GM19455 (cell line): Measurements from ENCODE around the gene CDC45.
"Not testable (repeated sequence)": the region's sequence is repeated elsewhere in the genome, so short reads cannot be mapped to it uniquely, and the experiment has no call there.

ENCODE experiments used
- ATAC-seq: cut with Tn5 transposase; IDR thresholded peaks from one replicate; pipeline ENCODE4 v1.9.1; 2021; ENCODE audit not compliant: unreplicated experiment

Gene CDC45

DNA sequence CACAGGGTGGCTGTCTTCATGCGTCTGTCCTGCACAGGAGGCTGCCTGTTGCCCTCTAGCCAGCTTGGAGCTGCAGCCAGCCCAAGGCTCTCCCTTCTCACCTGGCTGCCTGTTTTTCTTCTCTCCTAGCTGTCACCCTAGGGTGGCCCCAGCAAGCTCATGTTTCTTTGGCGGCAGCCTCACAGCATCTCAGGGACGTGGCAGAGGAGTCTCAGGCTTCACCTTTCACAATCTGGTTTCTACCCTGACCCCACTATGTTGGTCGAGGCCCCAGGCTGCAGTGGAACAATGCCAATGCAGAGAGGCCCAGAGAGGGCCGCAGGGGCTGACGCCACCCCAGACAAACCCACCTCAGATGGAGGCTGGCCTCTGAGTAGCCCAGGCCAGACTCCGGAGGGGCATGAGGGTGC is 47.0 kb downstream of the CDC45 start:
- no peak for ATAC-seq

DNA sequence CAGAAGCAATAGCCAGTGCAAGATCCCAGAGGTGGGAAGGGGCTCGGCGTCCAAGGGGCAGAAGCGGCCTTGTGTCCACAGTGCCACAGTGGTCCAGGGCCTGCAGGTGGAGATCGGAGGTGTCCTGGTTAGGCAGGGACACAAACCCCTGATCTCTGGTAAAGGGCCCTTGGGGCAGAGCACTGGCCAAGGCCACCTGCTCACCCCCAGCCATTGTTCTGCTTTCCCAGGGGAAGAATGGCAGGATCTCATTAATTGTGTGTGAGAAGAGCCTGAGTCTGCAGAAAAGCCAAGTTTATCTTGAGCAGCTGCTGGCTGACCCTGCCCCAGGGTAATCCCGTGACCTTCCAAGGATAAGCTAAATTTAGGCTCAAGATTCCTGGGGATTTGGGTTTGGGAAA is 47.6 kb downstream of the CDC45 start:
- ATAC-seq = no peak

DNA sequence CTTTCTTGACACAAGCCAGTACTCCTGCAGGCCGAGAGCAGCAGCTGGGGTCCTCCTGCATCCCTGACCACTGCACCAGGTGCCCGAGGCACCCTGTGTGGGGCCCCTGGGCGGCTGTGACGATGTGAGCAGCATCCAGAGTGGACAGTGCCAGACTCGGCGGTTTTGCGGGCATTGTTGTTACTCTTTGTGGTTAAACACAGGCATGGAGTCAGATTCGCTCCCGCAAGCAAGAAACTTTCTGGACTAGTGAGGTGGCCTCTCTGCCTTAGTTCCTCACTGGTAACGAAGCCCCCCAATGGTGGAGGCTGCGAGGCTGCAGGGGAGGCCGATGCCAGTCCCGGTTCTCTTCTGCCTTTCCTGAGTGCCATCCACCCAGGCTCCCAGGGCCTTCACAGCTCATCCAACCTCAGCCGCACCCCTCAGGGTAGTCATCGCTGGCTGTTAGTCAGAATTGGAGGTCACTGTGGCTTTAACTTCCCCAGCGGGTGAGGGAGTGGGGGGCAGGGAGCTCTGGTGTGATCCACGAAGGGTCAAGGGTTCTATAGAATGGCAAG is 48.2 kb downstream of the CDC45 start:
- no peak for ATAC-seq

DNA sequence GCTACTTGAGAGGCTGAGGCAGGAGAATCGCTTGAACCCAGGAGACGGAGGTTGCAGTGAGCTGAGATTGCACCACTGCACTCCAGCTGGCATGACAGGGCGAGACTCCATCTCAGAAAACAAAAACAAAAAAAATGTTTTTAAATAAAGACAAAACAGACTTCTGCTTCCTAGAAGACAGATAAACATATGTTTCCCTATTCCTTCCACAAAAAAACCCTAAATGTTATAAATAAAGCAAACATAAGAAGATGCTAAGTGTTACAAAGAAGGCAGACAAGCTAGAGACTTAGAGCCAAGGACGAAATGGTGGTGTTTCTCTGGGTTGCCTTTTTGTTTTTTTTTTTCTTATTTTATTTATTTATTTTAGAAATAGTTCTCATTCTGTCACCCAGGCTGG is 50.1 kb downstream of the CDC45 start:
- ATAC-seq = no peak

DNA sequence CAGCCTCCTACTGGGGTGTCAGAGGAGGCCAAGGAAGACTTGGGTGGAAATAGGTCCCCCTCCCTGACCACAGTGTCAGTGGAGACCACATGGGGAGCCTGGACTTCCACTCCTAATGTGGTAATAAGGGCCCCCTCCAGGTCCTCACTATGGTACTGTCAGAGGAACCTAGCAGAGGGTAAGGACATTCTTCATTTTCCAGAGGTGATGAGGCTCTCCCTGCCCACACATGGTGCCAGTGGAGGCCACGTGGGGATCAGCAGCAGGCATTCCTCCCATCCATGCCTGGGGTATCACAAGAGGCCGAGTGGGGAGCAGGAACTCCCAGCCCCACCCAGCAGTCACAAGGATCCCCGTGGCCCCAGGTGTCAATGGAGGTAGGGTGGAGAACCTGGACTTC is 51.0 kb downstream of the CDC45 start:
- ATAC-seq = no peak

DNA sequence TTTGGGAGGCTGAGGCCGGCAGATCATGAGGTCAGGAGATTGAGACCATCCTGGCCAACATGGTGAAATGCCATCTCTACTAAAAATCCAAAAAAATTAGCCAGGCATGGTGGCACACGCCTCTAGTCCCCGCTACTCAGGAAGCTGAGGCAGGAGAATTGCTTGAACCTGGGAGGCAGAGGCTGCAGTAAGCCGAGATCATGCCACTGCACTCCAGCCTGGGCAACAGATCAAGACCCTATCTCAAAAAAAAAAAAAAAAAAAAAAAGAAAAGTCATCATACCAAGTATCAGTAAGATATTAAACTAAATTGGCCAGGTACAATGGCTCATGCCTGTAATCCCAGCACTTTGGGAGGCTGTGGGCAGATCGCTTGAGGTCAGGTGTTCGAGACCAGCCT is 51.6 kb downstream of the CDC45 start:
- ATAC-seq = not testable (repeated sequence)

DNA sequence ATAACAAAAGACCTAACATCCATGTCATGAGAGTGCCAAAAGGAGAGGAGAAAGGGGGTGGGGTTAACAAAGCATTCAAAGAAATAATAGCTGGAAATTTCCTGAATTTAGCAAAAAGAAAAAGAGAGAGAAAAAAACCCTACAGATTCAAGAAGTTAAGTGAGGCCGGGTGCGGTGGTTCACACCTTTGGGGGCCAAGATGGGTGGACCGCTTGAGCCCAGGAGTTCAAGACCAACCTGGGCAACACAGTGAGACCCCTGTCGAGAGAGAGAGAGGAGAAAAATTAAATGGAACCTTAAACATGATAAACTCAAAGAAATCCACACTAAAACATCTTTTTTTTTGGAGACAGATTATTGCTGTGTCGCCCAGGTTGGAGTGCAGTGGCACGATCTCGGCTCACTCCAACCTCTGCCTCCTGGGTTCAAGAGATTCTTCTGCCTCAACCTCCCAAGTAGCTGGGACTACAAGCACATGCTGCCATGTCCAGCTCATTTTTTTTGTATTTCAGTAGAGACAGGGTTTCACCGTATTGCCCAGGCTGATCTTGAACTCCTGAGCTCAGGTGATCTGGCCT is 53.4 kb downstream of the CDC45 start:
- ATAC-seq = no peak

DNA sequence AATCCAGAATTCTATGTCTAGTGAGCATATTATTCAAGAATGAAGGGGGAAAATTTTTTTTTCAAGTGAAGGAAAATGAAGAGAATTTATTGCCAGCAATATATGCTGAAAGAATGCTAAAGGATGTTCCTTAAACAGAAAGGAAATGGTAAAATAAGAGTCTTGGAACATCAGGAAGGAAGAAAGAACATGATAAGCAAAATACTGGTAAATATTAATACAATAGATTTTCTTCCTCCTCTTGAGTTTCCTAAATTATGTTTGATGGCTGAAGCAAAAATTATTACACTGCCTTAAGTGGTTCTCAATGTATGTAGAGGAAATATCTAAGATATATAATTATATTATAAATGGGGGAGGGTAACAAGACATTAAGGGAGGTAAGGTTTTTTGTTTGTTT is 54.1 kb downstream of the CDC45 start:
- ATAC-seq = no peak

DNA sequence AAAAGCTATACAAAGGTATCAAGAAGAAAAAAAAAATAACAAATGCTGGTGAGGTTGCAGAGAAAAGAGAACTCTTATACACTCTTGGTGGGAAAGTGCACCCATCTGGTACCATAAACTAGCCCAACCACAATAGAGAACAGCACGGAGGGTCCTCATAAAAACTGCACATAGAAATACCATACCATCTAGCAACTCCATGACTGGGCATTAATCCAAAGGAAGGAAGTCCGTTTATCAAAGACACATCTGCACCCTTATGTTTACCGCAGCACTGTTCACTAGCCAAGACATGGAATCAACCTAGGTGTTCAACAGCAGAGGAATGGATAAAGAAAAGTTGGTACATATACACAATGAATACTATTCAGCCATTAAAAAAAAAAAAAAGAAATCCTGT is 55.3 kb downstream of the CDC45 start:
- ATAC-seq = no peak

DNA sequence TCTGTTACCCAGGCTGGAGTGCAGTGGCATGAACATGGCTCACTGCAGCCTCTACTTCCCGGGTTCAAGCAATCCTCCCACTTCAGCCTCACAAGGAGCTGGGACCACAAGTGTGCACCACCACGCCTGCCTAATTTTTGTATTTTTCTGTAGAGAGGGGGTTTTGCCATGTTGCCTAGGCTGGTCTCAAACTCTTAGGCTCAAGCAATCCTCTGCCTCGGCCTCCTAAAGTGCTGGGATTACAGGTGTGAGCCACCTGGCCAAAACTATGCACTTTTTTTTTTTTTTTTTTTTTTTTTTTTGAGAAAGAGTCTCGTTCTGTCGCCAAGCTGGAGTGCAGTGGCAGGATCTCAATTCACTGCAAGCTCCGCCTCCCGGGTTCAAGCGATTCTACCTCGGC is 56.8 kb downstream of the CDC45 start:
- ATAC-seq = no peak

DNA sequence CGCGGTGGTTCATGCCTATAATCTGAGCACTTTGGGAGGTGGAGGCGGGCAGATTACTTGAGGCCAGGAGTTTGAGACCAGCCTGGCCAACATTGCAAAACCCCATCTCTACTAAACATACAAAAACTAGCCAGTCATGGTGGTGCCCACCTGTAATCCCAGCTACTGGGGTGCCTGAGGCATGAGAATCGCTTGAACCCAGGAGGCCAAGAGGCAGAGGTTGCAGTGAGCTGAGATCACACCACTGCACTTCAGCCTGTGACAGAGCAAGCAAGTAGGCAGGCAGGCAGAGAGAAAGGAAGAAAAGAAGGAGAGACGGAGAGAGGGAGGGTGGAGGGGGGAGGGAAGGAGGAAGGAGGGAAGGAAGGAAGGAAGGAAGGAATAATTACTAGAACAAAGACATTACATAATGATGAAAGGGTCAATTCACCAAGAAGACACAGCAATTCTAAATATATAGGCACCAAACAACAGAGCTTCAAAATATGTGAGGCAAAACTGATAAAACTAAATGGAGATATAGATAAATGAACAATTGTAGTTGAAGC is 58.3 kb downstream of the CDC45 start:
- ATAC-seq = no peak

DNA sequence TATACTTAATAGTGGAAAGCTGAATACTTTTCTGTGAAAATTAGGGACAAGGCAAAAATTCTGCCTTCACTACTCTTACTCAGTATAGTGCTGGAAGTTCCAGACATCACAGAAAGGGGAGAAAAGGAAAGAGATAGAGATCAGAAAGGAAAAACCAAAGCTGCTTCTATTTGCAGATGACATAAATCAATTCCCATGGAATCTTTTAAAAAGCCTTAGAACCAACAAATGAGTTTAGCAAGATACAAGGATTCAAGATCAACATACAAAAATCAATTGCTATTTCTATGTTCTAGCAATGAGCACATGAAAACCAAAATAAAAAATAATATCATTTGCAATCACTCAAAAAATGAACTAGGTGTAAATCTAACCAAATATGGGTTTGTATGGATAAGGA is 60.7 kb downstream of the CDC45 start:
- ATAC-seq = no peak

DNA sequence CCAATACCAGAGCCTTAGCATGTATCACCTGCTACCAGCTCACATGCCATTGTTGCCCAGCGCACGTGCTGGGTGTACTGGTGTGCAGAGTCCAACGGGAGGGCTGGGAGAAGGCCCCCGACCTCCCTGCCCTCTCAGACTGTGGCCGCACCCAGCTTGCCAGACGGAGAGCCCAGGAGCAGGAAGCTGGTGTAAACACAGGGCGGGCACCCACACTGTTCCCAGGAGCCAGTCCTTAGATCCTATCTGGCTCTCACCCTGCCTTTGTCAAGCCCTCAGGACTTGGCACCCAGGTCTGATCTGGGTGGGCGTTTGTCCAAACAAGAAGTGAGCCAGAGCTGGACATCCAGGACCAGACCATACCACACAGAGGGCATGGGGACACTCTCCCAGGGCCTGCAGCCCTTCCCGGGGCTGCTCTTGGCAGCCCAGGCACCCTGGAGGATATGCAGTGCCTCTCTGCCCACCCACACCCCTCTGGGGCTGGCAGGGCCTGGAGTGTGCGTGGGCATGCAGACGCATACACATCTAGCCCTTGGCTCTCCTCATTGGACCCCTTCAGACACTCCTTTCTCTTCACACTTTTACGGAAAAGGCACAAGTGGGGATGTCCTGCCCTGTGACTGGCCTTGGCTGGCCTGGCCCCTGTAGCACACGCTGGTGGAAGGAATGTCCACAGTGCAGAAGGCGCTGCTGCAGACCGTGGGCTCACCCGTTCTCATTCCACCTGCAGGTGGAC is 64.4 kb downstream of the CDC45 start:
- ATAC-seq = no peak

DNA sequence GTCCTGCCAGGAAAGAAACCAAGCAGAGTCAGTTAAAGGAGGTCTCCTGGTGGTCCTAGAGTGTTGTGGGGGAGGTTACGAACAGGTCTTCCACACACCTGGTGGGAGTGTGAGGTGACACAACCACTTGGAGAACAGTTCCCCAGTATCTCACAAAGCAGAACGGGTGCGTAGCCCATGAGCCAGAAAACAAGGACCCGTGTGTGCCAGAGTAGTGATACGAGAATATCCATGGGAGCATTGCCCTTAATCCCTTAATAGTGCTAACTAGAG is 66.2 kb downstream of the CDC45 start:
- ATAC-seq = no peak

DNA sequence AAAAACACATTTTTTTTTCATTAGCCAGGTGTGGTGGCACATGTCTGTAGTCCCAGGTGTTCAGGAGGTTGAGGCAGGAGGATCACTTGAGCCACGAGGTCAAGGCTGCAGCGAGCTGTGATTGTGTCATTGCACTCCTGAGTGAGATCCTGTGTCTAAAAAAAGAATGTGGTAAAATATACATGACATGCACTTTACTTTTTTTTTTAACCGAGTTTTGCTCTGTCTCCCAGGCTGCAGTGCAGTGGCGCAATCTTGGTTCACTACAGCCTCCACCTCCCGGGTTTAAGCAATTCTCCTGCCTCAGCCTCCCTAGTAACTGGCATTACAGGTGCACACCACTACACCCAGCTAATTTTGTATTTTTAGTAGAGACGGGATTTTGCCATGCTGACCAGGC is 67.0 kb downstream of the CDC45 start:
- no peak for ATAC-seq

DNA sequence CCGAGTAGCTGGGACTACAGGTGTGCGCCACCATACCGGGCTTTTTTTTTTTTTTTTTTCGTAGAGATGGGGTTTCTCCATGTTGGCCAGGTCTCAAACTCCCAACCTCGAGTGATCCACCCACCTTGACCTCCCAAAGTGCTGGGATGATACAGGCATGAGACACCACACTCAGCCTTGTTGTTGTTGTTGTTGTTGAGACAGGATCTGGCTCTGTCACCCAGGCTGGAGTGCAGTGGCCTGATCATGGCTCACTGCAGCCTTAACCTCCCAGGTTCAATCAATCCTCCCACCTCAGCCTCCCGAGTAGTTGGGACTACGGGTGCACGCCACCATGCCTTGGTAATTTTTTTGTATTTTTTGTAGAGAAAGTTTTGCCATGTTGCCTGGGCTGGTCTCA is 67.9 kb downstream of the CDC45 start:
- ATAC-seq = no peak

DNA sequence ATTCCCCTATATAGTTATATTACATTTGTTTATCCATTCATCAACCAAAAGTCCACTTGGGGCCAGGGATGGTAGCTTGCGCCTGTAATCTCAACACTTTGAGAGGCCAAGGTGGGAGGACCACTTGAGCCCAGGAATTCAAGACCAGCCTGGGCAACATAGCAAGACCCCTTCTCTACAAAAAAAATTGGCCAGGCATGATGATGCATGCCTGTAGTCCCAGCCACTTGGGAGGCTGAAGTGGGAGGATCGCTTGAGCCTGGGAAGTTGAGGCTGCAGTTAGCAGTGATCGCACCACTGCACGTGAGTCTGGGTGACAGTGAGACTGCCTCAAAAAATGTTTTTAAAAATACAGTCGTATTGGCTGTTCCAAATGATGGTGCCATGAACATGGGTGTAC is 68.7 kb downstream of the CDC45 start:
- ATAC-seq = not testable (repeated sequence)

DNA sequence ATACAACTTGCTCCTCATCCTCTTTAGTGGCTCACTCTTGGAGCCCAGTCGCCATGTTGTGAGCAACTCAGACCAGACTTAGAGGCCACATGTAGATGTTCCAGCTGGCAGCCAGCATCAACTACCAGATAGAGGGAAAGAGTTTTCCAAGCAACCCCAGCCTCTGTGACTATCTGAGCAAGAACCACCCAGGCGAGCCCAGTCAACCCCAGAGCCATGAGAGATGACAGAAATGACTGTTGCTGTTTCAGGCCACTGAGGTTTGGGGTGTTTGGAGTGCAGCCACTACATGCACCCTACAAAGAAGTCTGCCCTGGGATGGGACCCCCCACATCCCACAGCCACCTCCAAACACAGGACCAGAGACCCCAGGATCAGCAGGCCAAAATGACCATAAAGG is 69.2 kb downstream of the CDC45 start:
- ATAC-seq = no peak

DNA sequence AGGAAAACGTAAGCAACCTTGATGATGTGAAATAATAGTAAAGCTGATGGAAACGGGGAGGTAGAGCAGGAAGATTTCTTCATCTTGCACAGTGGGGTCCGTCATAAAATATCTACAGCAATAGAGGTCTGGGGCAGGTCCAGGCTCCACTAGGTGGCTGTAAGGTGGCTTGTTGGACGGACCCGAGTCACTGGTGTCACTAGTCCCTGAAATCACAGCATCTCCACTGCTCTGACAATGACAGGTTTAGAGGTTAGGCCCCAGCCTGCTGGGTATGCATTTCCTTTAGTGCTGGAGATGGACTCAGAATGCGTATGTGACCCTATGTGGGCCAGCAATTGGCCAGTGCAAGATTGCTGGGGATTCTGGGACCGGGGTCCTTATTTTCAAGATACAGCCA is 69.7 kb downstream of the CDC45 start:
- no peak for ATAC-seq

DNA sequence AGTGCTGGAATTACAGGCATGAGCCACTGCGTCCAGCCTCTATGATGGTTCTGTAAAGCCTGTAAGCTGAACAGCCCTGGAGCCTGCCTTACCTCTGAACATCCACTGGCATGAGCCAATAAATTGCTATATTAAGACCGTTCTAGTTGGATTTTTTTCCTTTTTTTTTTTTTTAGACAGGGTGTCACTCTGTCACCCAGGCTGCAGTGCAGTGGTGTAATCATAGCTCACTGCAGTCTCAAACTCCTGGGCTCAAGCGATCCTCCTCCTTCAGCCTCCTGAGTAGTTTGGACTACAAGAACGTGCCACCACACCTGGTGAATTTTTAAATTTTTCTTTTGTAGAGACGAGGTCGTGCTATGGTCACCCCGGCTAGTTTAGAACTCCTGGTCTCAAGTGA is 70.7 kb downstream of the CDC45 start:
- ATAC-seq = no peak

DNA sequence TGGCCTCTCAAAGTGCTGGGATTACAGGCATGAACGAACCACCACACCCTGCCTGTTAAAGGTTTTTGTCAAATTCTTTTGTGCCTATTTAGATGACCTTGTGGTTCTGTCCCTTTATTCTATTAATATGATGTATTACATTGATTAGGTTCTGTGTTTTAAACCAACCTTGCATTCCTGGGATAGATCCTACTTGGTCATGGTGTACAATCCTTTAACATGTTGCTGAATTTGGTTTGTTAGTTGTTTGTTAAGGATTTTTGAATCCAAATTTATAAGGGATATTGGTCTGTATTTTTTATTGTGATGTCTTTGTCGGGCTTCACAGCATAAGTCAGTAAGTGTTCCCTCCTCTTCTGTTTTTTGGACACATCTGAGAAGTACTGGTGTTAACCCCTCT is 73.5 kb downstream of the CDC45 start:
- no peak for ATAC-seq

DNA sequence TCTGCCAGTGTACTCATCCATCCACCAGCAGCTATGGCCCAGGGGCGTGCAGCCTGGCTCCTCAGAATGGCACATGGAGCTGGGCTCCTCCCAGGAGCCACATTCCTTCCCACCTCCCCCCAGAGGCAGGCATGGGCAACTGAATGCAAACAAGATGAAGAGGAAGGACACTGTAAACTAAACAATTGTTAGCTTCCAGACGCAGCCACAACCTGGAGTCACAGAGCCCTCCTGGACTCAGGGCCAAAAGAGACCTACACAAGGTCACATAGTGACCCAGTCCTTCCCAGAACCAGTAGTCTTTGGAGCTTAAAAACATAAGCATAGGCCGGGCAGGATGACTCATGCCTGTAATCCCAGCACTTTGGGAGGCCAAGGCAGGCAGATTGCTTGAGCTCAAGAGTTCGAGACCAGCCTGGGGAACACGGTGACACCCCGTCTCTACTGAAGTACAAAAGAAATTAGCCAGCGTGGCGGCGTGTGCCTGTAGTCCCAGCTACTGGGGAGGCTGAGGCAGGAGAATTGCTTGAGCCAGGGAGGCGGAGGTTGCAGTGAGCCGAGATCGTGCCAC is 75.2 kb downstream of the CDC45 start:
- no peak for ATAC-seq
